ENCODE measurements around the gene PRDX5. TPM values are rescaled to one million over a fixed set of nuclear protein-coding genes. Genes with fewer than 3 reads are reported as not detected.

The PRDX5 gene
- total RNA-seq, 2 experiments from 2014 or later, result 97.4 to 106 TPM

DNA sequence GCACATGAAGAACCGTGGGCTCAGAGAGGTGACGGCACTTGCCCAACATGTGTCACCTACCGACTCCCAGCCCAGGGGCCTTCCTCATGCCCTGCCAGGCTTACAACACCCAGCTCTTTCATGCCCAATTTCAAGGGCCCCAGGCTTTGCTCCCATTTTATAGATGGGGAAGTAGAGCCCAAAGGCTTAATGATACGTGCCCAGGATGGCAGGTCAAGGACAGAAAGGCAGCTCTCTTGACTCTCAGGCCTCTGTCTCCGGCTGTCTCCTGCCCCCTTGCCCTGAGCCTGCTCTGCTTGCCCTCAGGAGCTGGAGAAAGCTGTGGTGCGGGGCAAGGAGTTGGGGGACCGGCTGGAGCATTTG is 31.1 kb downstream of the PRDX5 start:
- H3K9me3 Mint-ChIP-seq, result no peaks in the 10 kb centered on the region
- ChIA-PET POLR2A (no interaction called here), CTCF (interaction anchor here (0.8 to 4.1 kb wide), 2 partner anchors 8 to 10 kb away, joined by 3 to 17 read pairs; partner anchors contain the start of gene RPS6KA4)
- H3K36me3 Mint-ChIP-seq (ENCODE audit: low read depth), result peaks cover 12% of the 10 kb centered on the region
- H3K27me3 Mint-ChIP-seq, result no peaks in the 10 kb centered on the region
- no peak for DNase-seq
- no peak overlapping the region for H3K4me3 Mint-ChIP-seq
- peaks cover 8% of the 10 kb centered on the region for H3K4me1 Mint-ChIP-seq
- no peak overlapping the region for H3K27ac Mint-ChIP-seq

DNA sequence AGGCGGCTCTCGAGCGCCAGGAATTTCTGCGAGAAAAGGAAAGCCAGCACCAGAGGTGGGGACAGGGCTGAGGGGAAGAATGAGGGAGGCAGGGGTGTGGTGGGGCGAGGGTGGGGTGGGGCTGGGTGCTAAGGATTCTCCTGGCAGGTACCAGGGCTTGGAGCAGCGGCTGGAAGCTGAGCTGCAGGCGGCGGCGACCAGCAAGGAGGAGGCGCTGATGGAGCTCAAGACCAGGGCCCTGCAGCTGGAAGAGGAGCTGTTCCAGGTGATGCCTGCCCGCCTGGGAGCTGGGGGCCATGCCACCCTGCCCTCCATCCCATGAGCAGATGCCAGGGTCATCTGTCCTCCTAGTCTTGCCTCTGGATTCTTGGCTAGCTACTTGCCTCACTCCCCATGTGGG is 31.5 kb downstream of the PRDX5 start:
- H3K27me3 Mint-ChIP-seq, result no peaks in the 10 kb centered on the region
- ChIA-PET POLR2A (no interaction called here), CTCF (interaction anchor here (0.8 to 2.1 kb wide), 3 partner anchors 10 to 28 kb away, joined by 3 to 8 read pairs (median 4); partner anchors contain the start of gene RPS6KA4)
- no peak overlapping the region for H3K4me3 Mint-ChIP-seq
- H3K27ac Mint-ChIP-seq, result no peak overlapping the region
- no peaks in the 10 kb centered on the region for H3K9me3 Mint-ChIP-seq
- DNase-seq, result no peak
- H3K36me3 Mint-ChIP-seq (ENCODE audit: low read depth), result peaks cover 12% of the 10 kb centered on the region
- H3K4me1 Mint-ChIP-seq, result peaks cover 8% of the 10 kb centered on the region

DNA sequence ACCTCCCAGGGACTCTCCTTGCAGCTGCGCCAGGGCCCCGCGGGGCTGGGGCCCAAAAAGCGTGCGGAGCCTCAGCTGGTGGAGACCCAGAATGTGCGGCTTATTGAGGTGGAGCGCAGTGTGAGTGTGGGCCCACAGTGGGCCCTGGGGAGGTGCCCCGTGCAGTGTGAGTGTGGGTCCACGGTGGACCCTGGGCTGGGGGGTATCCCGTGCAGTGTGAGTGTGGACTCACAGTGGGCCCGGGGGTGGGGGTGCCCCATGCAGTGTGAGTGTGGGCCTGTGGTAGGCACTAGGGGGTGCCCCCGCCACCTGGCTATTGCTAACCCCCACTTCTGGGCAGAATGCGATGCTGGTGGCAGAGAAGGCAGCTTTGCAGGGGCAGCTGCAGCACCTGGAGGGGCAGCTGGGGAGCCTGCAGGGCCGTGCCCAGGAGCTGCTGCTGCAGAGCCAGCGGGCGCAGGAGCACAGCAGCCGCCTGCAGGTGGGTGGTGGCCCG is 33.3 kb downstream of the PRDX5 start:
- Mint-ChIP-seq H3K27ac (no peak overlapping the region), H3K4me1 (peaks cover 7% of the 10 kb centered on the region), H3K9me3 (no peaks in the 10 kb centered on the region), H3K36me3 (ENCODE audit: low read depth) (peaks cover 9% of the 10 kb centered on the region), H3K27me3 (no peaks in the 10 kb centered on the region), H3K4me3 (no peak overlapping the region)
- CTCF ChIA-PET, result interaction anchor here (0.6 to 2.1 kb wide), 4 partner anchors 9 to 536 kb away, joined by 3 to 8 read pairs (median 4); partner anchors contain the start of gene RPS6KA4
- POLR2A ChIA-PET, result no interaction called here
- DNase-seq, result no peak

DNA sequence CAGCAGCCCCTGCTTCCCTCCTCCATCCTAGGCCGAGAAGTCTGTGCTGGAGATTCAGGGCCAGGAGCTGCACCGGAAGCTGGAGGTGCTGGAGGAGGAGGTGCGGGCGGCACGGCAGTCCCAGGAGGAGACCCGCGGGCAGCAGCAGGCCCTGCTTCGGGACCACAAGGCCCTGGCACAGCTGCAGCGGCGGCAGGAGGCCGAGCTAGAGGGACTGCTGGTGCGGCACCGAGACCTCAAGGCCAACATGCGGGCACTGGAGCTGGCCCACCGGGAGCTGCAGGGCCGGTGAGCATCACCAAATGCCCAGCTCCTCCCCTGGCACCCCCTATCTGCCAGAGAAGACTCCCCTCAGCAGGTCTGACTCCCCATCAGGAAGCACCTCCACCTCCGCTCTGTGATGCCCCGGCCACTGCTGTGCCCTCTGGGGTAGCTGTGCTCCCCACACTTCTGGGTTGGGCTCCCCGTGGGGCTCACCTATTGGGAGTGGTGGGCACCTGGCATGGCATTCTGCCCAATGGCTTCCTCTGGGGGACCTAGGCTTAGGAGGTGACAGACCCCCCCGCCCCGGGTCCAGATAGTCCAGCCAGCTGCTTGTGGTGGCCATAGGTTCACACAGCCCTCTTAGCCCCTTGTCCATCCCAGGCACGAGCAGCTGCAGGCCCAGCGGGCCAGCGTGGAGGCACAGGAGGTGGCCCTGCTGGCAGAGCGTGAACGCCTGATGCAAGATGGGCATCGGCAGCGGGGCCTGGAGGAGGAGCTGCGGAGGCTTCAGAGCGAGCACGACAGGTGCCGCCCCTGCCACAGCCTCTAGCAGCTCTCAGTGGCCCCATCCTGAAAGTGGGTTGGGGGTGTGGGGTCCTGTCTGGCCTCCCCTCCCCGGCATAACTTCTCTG is 34.4 kb downstream of the PRDX5 start:
- Mint-ChIP-seq H3K27me3 (no peaks in the 10 kb centered on the region), H3K36me3 (ENCODE audit: low read depth) (peaks cover 7% of the 10 kb centered on the region), H3K9me3 (no peaks in the 10 kb centered on the region), H3K27ac (no peak overlapping the region), H3K4me3 (no peak overlapping the region), H3K4me1 (peaks cover 12% of the 10 kb centered on the region)
- no peak for DNase-seq
- ChIA-PET POLR2A (no interaction called here), CTCF (interaction anchor here (1.0 to 1.3 kb wide), 3 partner anchors 8 to 47 kb away, joined by 3 to 4 read pairs (median 3); partner anchors contain the start of genes ESRRA, PRDX5 and TRMT112)

DNA sequence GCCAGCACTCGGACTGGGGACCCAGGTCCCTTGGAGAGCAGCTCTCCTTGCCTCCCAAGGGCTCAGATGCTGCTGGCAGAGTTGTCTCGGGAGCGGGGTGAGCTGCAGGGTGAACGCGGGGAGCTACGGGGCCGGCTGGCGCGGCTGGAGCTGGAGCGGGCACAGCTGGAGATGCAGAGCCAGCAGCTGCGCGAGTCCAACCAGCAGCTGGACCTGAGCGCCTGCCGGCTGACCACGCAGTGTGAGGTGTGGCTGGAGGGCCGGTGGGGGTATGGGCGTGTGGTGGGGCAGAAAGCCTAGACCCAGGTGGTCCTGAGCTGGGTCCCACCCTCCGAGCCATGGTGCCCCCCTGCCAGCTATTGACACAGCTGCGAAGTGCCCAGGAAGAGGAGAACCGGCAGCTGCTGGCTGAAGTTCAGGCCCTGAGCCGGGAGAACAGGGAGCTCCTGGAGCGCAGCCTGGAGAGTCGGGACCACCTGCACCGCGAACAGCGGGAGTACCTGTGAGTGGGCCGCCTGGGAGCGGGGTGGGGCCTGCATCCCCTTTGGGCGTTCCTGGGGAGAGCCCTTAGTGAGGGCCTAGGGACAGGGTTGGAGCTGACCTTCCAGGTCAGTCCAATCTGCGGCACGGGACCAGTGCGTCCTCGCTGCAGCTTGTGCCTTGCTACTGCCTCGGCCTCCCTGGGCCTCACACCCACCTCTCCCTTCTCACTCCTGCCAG is 35.2 kb downstream of the PRDX5 start:
- ChIA-PET POLR2A (no interaction called here), CTCF (interaction anchor here (1.0 to 2.8 kb wide), 5 partner anchors 9 to 48 kb away, joined by 3 to 15 read pairs (median 4); partner anchors contain the start of genes ESRRA, PRDX5 and TRMT112)
- Mint-ChIP-seq H3K4me3 (no peak overlapping the region), H3K27ac (no peak overlapping the region), H3K9me3 (no peaks in the 10 kb centered on the region), H3K36me3 (ENCODE audit: low read depth) (peaks cover 7% of the 10 kb centered on the region), H3K27me3 (no peaks in the 10 kb centered on the region), H3K4me1 (peaks cover 21% of the 10 kb centered on the region)
- no peak for DNase-seq

DNA sequence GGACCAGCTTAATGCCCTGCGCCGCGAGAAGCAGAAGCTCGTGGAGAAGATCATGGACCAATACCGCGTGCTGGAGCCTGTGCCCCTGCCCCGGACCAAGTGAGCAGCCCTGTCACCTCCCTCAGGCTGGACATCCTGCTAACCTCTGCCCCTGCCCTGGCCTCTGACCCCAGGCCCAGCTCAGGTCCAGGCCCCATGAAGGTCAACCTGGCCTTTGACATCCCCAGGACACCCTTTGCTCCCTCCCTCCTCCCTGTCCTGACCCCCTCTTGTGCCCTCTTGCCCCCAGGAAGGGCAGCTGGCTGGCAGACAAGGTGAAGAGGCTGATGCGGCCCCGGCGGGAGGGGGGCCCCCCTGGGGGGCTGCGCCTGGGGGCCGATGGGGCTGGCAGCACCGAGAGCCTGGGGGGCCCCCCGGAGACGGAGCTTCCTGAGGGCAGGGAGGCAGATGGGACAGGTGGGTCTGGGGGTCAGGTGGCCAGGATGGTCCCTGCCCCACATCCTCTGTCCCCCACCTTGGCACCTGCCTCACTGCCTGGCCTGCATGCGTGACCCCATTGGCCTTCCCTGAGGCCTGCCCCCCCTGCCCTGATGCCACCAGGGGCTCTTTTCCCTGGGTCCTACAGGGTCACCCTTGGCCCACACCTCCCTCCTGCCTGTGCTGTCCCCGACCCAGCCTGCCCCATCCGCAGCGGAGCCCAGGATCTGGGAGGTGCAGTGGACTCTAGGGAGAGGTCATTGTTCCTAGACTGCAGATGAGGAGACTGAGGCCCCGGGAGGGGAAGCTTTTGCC is 36.0 kb downstream of the PRDX5 start:
- no peak overlapping the region for H3K27ac Mint-ChIP-seq
- POLR2A ChIA-PET, result no interaction called here
- CTCF ChIA-PET, result interaction anchor here (1.2 to 2.8 kb wide), 7 partner anchors 8 to 163 kb away, joined by 3 to 15 read pairs (median 4); partner anchors contain the start of genes ESRRA and PRDX5
- no peak overlapping the region for H3K4me3 Mint-ChIP-seq
- peaks cover 7% of the 10 kb centered on the region for H3K36me3 Mint-ChIP-seq (ENCODE audit: low read depth)
- H3K9me3 Mint-ChIP-seq, result no peaks in the 10 kb centered on the region
- DNase-seq, result no peak
- no peaks in the 10 kb centered on the region for H3K27me3 Mint-ChIP-seq
- H3K4me1 Mint-ChIP-seq, result peaks cover 22% of the 10 kb centered on the region

DNA sequence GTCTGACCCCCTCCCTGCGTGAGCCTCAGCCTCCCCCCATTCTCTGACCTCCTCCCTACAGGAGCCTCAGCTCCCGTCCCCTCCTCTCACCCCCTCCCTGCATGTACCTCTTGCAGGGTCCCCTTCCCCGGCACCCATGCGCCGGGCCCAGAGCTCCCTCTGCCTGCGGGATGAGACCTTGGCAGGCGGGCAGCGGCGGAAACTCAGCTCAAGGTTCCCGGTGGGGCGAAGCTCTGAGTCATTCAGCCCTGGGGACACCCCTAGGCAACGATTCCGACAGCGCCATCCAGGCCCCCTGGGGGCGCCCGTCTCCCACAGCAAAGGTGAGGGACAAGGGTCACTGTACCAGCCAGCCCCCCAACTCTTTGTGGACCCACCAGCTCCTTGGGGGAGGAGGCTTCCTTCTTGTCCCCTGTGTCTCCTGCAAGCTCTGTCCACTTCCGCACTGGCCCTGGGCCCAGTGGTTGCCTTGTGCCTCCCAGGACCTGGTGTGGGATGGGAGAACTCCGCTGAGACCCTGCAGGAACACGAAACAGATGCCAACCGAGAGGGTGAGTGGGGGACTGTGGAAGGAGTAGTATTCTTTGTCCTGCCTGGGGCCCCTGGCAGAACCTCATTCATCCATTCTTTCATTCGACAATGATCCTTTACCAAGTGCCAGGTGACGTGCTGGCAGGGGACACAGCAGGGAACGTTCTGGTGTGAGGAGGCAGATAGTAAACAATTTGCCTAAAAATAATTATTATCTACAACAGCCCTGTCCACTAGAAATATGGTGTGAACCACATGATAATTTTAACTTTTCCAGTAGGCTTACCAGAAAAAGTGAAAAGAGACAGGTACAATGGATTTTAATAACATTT is 37.4 kb downstream of the PRDX5 start:
- DNase-seq, result peak; percentile 49
- Mint-ChIP-seq H3K4me3 (no peak overlapping the region), H3K36me3 (ENCODE audit: low read depth) (peaks cover 13% of the 10 kb centered on the region), H3K9me3 (no peaks in the 10 kb centered on the region), H3K27me3 (no peaks in the 10 kb centered on the region), H3K4me1 (peaks cover 31% of the 10 kb centered on the region), H3K27ac (peak overlapping the region; percentile 36)
- ChIA-PET POLR2A (no interaction called here), CTCF (interaction anchor here (0.9 to 3.1 kb wide), 9 partner anchors 9 to 164 kb away, joined by 3 to 15 read pairs (median 5); partner anchors contain the start of gene PRDX5)

DNA sequence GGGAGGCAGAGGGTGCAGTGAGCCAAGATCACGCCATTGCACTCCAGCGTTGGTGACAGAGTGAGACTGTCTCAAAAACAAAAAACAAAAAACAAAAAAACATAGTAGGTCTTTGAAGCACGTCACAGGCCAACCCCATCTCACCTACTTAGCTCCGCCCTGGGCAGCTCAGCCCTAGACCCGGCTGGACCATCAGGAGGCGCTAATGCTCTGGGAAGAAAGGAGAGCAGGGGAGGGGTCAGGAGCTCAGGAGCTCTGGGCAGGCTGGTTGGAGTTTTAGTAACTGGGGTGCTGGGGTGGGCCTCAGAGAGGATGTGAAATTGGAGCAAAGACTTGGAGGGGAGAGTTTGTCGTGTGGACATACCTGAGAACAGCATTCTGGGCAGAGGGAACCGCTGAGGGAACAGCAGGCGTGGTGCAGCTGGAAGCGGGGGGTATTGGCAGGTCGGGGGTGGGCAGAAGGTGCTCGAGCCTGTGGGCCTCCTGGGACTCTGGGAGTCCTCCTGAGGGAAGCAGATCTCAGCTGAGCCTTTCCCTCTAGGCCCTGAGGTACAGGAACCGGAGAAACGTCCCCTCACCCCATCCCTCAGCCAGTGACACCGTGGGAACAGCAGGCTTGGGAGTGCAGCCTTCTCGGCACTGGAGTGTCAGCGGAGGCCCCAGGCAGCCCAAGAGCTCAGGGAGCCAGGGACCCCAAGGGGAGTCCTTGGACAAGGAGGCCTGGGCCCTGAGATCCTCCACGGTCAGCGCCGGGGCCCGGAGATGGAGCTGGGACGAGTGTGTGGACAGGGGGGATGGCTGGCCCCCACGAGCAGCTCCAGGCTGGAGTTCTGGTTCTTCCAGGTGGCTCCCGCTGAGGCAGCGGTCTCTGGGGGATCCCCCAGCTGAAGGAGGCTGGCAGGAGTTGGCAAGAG is 38.8 kb downstream of the PRDX5 start:
- Mint-ChIP-seq H3K4me1 (peaks cover 41% of the 10 kb centered on the region), H3K27ac (peak overlapping the region; percentile 62), H3K36me3 (ENCODE audit: low read depth) (peaks cover 18% of the 10 kb centered on the region), H3K9me3 (no peaks in the 10 kb centered on the region), H3K27me3 (no peaks in the 10 kb centered on the region), H3K4me3 (peak overlapping the region; percentile 13)
- peak; percentile 28 for DNase-seq
- POLR2A ChIA-PET, result no interaction called here
- CTCF ChIA-PET, result interaction anchor here (0.6 to 3.1 kb wide), 11 partner anchors 10 to 566 kb away, joined by 3 to 17 read pairs (median 5); partner anchors contain the start of genes CCDC88B, PLCB3, PRDX5 and TRMT112

DNA sequence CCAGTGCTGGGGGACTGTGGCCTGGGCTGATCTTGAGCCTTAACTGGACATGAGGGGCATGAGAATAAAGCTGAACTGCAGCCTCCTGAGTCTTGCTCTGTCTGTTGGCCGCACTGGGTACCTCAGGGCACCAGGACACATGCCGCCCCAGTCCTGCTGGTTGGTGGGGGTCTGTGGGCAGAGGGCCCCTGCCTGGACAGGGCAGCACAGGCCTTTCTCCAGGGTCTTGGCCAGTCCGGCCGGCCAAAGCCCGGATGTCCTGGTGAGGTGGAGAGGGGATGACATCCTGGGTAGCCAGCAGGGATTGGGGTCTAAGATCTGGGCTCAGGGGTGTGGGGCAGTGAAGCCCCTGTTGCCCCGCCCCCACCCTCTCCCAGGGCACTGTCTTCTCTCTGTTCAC is 39.5 kb downstream of the PRDX5 start:
- ChIA-PET POLR2A (no interaction called here), CTCF (interaction anchor here (0.9 to 3.1 kb wide), 7 partner anchors 10 to 106 kb away, joined by 3 to 17 read pairs (median 5); partner anchors contain the start of genes CCDC88B and PLCB3)
- no peaks in the 10 kb centered on the region for H3K9me3 Mint-ChIP-seq
- no peak overlapping the region for H3K4me3 Mint-ChIP-seq
- peaks cover 48% of the 10 kb centered on the region for H3K4me1 Mint-ChIP-seq
- no peak for DNase-seq
- no peaks in the 10 kb centered on the region for H3K27me3 Mint-ChIP-seq
- H3K36me3 Mint-ChIP-seq (ENCODE audit: low read depth), result peaks cover 24% of the 10 kb centered on the region
- H3K27ac Mint-ChIP-seq, result no peak overlapping the region

DNA sequence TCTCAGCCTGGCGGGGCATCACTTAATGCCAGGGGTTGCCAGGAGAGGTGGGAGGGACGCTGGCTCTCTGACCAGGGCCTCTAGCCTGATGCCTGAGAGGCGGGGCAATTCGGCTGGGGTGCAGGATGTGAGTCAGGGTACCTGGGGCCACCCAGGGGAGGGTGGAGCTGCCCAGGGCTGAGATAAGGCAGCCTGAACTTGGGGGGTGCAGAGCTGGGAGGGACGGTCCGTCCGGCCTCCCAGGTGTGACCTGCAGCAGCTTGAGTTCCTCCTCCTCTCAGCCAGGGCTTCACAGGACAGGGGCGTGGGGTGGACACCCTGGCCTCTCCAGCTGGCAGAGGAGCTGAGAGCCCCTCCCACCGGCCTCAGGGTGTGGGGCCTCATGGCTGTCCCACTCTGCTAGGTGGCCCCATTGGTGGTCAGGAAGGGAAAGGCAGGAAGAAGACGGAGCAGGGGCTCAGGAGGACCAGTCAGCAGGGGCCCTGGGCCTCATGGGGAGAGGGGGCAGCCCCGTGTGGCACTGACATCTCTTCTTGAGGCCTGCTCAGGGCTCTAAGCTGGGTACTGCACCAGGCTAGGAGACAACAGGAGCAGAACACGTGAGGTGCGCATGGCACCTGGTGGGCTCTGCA is 40.1 kb downstream of the PRDX5 start:
- Mint-ChIP-seq H3K9me3 (no peaks in the 10 kb centered on the region), H3K36me3 (ENCODE audit: low read depth) (peaks cover 26% of the 10 kb centered on the region), H3K4me1 (peaks cover 48% of the 10 kb centered on the region), H3K27me3 (no peaks in the 10 kb centered on the region), H3K4me3 (peak overlapping the region; percentile 62), H3K27ac (peak overlapping the region; percentile 62)
- DNase-seq, result peak; percentile 37
- POLR2A ChIA-PET, result no interaction called here
- CTCF ChIA-PET, result interaction anchor here (1.2 to 3.1 kb wide), 6 partner anchors 11 to 26 kb away, joined by 3 to 17 read pairs (median 6); partner anchors contain the start of gene CCDC88B
